Measurements from ENCODE around the gene CXorf65.

CXorf65 gene

GRCh38 chrX:71057848-71058530, 48.6 kb downstream of the CXorf65 start:
- no peak for DNase-seq

GRCh38 chrX:71056867-71057266, 49.7 kb downstream of the CXorf65 start:
- DNase-seq = peak; percentile 45
